IPS-NIHi7 (cell line): ENCODE data around the gene IL1RAPL1.

ENCODE experiments used
- DNase-seq: peaks from one replicate; pipeline ENCODE4 v3.0.0; 2012; ENCODE audit warnings: mixed read lengths; ENCODE audit errors: extremely low spot score

The IL1RAPL1 gene

GRCh38 chrX:29641461-29641860, 1054.2 kb downstream of the IL1RAPL1 start:
- DNase-seq = no peak

- DNase-seq = no peak
These were observed 1055.9 kb downstream of the IL1RAPL1 start for GRCh38 chrX:29643181-29643580.

GRCh38 chrX:29648161-29648560, 1060.9 kb downstream of the IL1RAPL1 start:
- no peak for DNase-seq

- DNase-seq = no peak
These were observed 1065.2 kb downstream of the IL1RAPL1 start for GRCh38 chrX:29652484-29652883.

GRCh38 chrX:29653721-29654120, 1066.5 kb downstream of the IL1RAPL1 start:
- no peak for DNase-seq

- no peak for DNase-seq
These were observed 1072.7 kb downstream of the IL1RAPL1 start for GRCh38 chrX:29659911-29660310.

GRCh38 chrX:29661290-29661689, 1074.0 kb downstream of the IL1RAPL1 start:
- no peak for DNase-seq

- no peak for DNase-seq
These were observed 1074.9 kb downstream of the IL1RAPL1 start for GRCh38 chrX:29662101-29662500.

- peak; percentile 29 for DNase-seq
These were observed 1075.7 kb downstream of the IL1RAPL1 start for GRCh38 chrX:29662759-29663503.

- no peak for DNase-seq
These were observed 1078.3 kb downstream of the IL1RAPL1 start for GRCh38 chrX:29665532-29665931.

- DNase-seq = no peak
These were observed 1079.1 kb downstream of the IL1RAPL1 start for GRCh38 chrX:29666366-29666765.

GRCh38 chrX:29671421-29671820, 1084.2 kb downstream of the IL1RAPL1 start:
- no peak for DNase-seq

GRCh38 chrX:29687687-29688086, 1100.4 kb downstream of the IL1RAPL1 start:
- peak; percentile 20 for DNase-seq

GRCh38 chrX:29690061-29690460, 1102.8 kb downstream of the IL1RAPL1 start:
- no peak for DNase-seq

GRCh38 chrX:29691044-29691443, 1103.8 kb downstream of the IL1RAPL1 start:
- DNase-seq = no peak

GRCh38 chrX:29693912-29694311, 1106.7 kb downstream of the IL1RAPL1 start:
- DNase-seq = no peak

GRCh38 chrX:29699239-29699638, 1112.0 kb downstream of the IL1RAPL1 start:
- DNase-seq = no peak

- DNase-seq = no peak
These were observed 1119.8 kb downstream of the IL1RAPL1 start for GRCh38 chrX:29707088-29707487.

- no peak for DNase-seq
These were observed 1133.9 kb downstream of the IL1RAPL1 start for GRCh38 chrX:29721152-29721551.

GRCh38 chrX:29724316-29724715, 1137.1 kb downstream of the IL1RAPL1 start:
- no peak for DNase-seq

GRCh38 chrX:29726811-29727210, 1139.6 kb downstream of the IL1RAPL1 start:
- no peak for DNase-seq

GRCh38 chrX:29728639-29729038, 1141.4 kb downstream of the IL1RAPL1 start:
- no peak for DNase-seq

- no peak for DNase-seq
These were observed 1157.7 kb downstream of the IL1RAPL1 start for GRCh38 chrX:29744966-29745365.

GRCh38 chrX:29746326-29746725, 1159.1 kb downstream of the IL1RAPL1 start:
- DNase-seq = no peak
